ENCODE measurements around the gene EFNA2.

- no peak for TF ChIP-seq CTCF (IDR thresholded peaks at IDR 0.05)
- no peak for TF ChIP-seq POLR2A (IDR thresholded peaks at IDR 0.05)
These were observed 40.1 kb downstream of the EFNA2 start for GRCh38 chr19:1325568-1326294.
